ENCODE data around the gene COG8. TPM values are rescaled to one million over a fixed set of nuclear protein-coding genes. Genes with fewer than 3 reads are reported as not detected.

COG8 gene
- total and polyA plus RNA-seq, 9 of the 15 experiments (the other 6 are each of a cell fraction or from before 2014, with no cell fraction given) = 3.7 to 42.6 (median 30.1) TPM

GRCh38 chr16:69365901-69366300 is 26.5 kb upstream of the COG8 start:
- no peak for FAIRE-seq
- Histone ChIP-seq H2AFZ (ENCODE audit: low read depth, low read length) (no peak overlapping the region), H3K9me3 (replicated peaks; ENCODE audit: control insufficient read depth, insufficient read depth, low read depth, low read length) (no peaks in the 10 kb centered on the region), H3K4me3 (no peak overlapping the region), H3K79me2 (ENCODE audit: control insufficient read depth, insufficient read depth, low read length) (no peaks in the 10 kb centered on the region; the same call in 2 of the 3 replicates), H4K20me1 (replicated peaks; ENCODE audit: control insufficient read depth, insufficient read depth, low read length) (0 out of 2 replicates have a peak, but pooled peaks cover 3% of the 10 kb centered on the region), H3K36me3 (ENCODE audit: control insufficient read depth, insufficient read depth, low read length) (peaks cover 84% of the 10 kb centered on the region), H3K27me3 (ENCODE audit: control insufficient read depth in 2 of 2, insufficient read depth in 2 of 2, low read length in 2 of 2) (no peaks in the 10 kb centered on the region), H3K27ac (ENCODE audit: extremely low read depth, low read depth, low read length) (no peak overlapping the region), H3K4me2 (ENCODE audit: insufficient read depth, low read length) (no peak overlapping the region), H3K4me1 (replicated peaks in 1 of 2; ENCODE audit: control insufficient read depth in 2 of 2, insufficient read depth in 2 of 2, low read length in 2 of 2) (peaks cover 0 to 10% of the 10 kb centered on the region in 2 experiments; a peak in 3 of 5 replicates), H3K9me1 (ENCODE audit: control insufficient read depth, insufficient read depth, low read length) (no peaks in the 10 kb centered on the region), H3K9ac (ENCODE audit: insufficient read depth in 1 of 2, low read depth in 2 of 2, low read length in 2 of 2) (no peak overlapping the region)
- ChIA-PET POLR2A (interaction anchor here (0.7 kb wide), 1 partner anchor 218 kb away, joined by 3 read pairs; no protein-coding TSS in a partner anchor), CTCF (ENCODE audit: low intra/inter-chr PET ratio) (no interaction called here)
- TF ChIP-seq PHB (CRISPR knock-in tag; IDR thresholded peaks at IDR 0.05) (no peak), PCBP1 (IDR thresholded peaks at IDR 0.05; ENCODE audit: low read depth, low read length, poor library complexity, severe bottlenecking) (no peak), PHB2 (IDR thresholded peaks at IDR 0.05; ENCODE audit: low read depth) (no peak), KDM5B (IDR thresholded peaks at IDR 0.05; ENCODE audit: insufficient replicate concordance, low read depth, low read length) (no peak), ATF6 (CRISPR knock-in tag; IDR thresholded peaks at IDR 0.05) (no peak), SP2 (IDR thresholded peaks at IDR 0.05; ENCODE audit: extremely low read depth, low read depth, low read length, poor library complexity, severe bottlenecking) (no peak), GATAD2B (IDR thresholded peaks at IDR 0.05; ENCODE audit: borderline replicate concordance) (no peak), ZNF76 (CRISPR knock-in tag; IDR thresholded peaks at IDR 0.05; ENCODE audit: borderline replicate concordance) (no peak), NR0B1 (IDR thresholded peaks at IDR 0.05; ENCODE audit: partially characterized antibody) (no peak)
- no peak for ATAC-seq
- WGBS (ENCODE audit: insufficient coverage, low coverage, missing lambda C conversion rate) = 79% methylated on average over 2 of the region's 2 CpGs
- in situ Hi-C loops (cut with MboI) (no loop called here), intact Hi-C loops (cut with micrococcal nuclease) (no loop called here)
- BruUV-seq (replicated peaks) = no TSS peak
- no peak for DNase-seq (ENCODE audit: extremely low read depth in 1 of 4, low spot score in 3 of 4)

Data from K562 (cell line).